Hindlimb muscle (tissue), 1 donor: ENCODE data around the gene MAT1A. TPM values are rescaled to one million over a fixed set of nuclear protein-coding genes. Genes with fewer than 3 reads are reported as not detected.

Experiments
- DNase-seq: peaks from one replicate; pipeline ENCODE4 v3.0.0-alpha.2; 2013
- polyA plus RNA-seq: library from polyadenylated mRNA; unstranded; fragments of 120-200 nt; gene quantifications from one replicate; pipeline ENCODE4 v1.2.1, GENCODE V29; 2013; ENCODE audit not compliant: insufficient read length

MAT1A gene
- polyA plus RNA-seq, 1 donor: not detected

DNA sequence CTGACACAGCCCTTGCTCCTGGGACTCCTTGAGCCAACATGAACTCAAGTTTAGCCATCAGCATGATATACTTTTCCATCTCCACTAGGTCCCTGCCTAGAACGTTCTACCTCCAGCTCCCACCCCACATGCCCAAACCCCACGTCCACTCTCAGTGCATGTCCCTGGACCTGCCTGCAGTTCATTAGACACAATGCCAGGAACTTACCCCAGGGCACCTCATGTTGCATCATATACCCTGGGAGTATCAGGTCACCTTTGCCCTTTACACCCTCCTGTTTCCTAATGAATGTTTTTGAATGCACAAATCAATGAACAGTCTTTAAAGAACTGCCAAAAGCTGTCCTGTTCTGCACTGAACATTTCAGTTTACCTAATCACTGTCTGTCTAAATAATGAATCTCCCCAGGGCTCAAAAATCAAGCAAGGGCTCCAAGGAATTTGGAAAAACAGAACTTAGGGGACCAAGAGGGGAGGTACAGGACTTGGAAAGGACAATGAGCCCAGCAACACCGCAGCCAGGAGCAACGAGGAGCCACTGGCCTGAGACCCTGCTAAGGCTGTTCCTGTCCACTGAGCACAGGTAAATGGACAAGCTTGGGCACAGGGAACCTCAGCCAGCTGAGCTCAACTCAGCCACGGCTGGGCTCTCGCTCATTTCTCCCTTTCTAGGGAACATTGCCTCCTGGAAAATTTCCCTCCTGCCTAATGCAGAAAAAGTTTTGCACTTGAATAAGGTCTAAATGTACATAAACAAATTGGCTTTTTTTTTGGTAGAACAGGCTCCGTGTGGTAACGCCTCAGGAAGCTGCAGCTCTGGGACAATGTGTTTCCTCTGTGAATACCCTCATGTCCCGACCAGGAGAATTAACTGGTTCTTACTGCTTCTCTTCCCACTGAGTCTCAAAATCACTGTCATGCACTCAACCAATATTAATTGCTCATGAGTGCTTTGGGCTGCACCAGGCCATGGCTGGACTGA is 7.4 kb downstream of the MAT1A start:
- no peak for DNase-seq

DNA sequence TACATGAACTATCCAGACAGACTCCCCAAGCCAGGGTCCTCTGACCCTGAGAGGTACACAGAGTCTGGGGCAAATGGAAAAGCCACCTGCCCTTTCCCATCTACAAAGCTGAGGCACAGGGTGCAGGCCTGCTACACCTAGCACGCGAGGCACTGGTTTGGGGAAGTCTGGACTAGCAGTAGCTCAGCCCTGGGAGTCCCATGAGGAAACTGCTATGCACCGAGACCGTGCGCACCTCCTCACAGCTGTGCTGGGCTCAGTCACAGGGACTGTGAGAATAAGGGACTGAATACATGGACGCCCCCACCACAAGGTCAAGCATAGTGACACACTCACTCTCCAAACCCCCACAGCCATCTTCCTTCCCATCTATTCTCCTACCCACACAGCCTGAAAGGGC is 8.2 kb downstream of the MAT1A start:
- no peak for DNase-seq

DNA sequence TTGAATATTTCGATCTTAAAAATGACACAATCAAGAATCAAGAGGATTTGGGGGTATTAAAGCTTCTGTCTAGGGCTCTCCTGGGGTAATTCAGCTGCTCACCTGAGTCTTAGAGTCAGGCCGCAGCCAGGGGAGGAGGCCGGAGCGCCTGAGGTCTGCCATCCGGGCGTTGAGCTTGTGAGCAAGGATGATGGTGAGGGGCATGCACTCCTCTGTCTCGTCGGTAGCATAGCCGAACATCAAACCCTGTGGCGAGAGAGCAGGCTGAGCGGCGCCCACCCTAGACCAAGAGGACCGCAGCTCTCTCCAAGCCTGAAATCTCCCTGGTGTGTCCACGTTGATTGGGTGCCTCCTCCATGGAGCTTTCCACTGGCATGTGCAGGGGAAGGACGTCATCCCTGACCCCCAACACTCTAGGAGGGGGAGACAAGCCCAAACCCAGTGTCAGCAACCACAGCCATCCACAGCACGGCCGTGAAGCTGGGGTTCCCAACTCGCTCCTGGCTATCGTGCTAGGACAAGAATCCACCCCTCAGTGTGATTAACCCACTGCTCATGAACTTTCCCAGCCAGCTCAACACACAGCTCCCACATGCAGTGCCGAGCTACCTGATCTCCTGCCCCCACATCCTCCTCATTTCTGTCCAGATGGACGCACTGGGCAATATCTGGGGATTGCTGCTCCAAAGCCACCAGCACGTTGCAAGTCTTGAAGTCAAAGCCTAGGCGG is 9.2 kb downstream of the MAT1A start:
- no peak for DNase-seq

DNA sequence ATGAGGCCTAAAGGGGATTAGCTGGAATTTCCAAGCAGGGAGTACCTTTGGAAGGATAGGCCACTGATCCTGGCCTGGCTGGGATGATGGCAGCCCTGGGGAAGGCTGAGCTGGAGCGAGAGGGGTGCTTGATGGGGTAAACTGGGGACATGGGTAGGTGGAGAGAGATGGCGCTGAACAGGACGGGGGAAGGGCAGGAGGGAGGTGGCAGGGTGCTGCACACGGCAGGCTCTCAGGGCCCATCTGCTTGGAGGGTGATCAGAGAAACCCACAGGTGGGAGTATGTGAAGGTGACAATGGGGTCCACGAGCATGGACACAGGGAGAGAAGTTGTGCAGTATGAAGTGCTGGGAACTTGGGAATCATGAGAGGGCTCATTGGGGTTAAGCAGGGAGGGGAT is 10.3 kb downstream of the MAT1A start:
- DNase-seq: no peak

DNA sequence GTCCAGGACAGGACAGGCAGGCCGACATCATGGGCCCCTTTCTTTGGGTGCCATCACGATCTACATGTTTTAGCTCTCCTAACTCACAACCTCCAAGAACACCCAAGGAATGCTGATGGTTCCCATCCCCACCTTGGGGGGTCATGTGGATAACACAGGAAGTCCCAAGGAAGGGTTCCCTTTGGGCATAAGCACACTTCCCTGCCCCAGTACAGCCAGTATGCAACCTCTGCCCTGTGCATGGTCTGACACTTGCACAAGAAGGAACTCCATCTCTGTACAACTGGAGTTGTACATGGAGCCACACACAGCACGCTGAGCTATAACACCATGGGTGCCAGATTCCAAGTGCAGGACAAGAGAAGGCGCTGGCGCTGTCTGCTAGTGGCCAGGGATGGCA is 11.0 kb downstream of the MAT1A start:
- DNase-seq: no peak

DNA sequence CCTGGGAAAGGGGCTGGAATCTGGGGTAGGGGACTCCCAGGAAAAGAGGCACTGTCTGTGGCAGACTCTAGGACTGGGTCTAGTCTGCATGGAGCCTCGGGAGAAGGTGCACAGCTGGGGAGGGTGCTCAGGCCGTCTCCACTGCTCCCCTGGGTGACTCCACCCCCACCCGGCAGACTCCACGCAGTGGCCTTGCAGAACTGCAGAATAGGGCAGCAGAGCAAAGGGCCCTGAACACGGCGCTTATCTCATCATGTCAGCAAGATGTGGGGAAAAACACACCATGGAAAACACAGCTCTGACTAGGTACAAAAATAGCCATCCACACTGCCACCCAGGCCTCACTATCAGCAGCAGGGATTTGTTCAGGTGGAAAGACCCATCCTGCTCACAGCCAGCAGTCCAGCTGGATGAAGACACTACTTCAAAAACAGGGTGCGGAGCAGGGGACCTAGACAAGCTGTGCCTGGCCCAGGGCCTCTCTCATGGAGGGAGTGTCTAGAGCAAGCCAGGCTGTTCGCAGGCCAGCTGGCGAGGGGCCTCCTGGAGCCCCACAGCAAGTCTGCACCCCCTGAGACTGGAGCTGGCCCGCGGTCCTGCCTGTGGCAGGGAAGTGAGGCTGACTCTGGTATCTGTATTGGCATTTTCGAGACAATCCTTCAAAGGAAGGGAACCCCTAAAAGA is 11.7 kb downstream of the MAT1A start:
- DNase-seq: no peak

DNA sequence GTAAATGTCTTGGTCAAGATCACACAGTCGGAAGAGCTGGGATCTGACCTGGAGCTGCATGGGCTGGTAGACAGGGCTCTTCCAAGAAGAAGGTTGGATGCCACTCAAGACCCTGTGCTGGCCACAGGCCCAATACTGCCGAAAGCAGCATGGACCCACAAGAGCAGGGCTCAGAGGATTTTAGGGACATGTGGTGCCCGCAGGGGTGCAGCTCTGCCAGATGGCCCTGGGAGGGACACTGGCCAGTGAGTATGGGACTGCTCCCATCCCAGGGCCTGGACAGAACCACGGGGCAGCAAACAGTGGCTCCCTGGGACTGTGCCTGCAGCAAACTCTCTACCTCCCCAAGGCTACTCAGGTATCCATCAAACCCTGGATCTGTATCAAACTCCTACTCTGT is 12.4 kb downstream of the MAT1A start:
- DNase-seq: no peak

DNA sequence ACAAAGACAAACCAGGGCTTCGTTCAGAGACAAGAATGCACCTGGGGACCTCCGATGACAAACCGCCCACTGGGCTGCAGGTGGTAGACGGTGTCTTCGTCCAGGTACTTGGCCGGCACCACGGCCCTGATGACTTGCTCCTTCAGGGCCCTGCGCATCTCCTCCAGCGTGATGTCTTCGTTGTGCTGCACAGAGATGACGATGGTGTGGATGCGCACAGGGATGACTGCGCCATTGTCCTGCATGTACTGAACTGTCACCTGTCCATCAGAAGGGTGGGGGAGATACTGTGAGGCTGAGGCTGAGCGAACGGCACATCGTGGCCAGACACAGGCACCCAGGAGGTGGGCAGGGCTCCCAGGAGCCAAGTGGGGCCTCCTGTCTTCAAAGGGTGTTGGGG is 13.1 kb downstream of the MAT1A start:
- DNase-seq: no peak

DNA sequence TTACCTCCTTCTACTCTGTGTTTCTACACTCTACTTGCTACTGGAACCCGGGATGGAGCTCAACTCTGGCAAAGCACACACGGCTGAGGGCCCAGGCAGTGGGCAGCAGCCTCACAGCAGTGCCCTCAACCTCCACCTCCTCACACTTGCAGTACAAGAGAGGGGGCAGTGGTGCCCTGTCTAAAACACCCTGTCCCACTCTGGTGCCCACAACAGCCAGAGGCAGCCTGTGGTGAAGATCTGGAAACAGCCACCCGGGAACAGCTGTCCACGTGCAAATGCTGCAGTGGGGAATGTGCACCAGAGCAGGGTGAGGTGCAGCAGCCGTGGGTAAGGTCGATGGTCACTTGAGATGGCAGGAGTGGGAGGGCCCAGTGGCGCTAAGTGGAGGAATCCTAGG is 13.7 kb downstream of the MAT1A start:
- DNase-seq: no peak

DNA sequence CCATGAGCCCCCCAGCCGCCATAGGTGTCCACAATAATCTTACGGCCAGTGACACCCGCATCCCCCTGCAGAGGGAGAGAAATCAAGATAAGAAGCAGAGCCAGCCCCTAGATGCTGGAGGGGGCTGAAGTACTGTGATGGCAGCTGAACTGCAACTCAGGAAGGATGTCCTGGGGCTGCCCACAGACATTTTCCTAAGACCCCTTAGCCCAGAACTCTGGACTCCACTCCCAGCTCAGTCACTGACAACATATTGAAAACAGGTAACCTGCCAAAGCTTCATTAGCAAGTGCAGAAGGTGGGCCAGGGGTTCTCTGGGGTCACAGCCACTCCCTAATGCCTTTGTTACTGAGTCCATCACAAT is 14.3 kb downstream of the MAT1A start:
- DNase-seq: no peak

DNA sequence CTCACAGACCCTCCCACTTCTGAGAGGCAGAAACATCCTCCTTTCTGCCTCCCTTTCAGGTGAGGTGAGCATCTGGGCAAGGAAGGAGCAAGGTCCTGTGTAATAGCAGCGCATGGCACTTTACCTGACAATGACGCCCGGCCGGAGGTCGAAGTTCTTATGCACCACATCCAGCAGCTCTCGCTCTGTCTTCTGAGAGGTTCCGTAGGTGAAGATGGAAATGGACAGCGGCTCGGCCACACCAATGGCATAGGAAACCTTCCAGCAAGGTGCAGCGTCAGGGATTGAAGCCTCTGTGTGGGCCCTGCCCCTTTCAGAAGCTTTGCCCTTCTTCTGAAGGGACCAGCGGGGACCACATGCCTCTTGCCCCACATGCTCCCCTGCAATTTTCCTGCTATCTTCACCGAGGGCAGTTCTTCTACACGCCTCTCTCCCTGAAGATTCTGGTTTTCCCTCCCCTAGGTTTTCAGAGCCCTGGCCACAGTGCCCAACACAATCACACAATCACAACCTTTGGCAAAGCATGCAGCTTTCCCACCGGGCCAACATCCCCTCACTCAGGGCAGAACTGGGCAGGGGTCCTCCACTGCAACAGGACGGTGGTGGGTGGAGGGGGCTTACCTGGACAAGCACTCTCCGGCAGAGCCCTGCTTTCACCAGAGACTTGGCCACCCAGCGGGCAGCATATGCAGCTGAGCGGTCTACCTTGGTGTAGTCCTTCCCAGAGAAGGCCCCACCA is 14.9 kb downstream of the MAT1A start:
- no peak for DNase-seq

DNA sequence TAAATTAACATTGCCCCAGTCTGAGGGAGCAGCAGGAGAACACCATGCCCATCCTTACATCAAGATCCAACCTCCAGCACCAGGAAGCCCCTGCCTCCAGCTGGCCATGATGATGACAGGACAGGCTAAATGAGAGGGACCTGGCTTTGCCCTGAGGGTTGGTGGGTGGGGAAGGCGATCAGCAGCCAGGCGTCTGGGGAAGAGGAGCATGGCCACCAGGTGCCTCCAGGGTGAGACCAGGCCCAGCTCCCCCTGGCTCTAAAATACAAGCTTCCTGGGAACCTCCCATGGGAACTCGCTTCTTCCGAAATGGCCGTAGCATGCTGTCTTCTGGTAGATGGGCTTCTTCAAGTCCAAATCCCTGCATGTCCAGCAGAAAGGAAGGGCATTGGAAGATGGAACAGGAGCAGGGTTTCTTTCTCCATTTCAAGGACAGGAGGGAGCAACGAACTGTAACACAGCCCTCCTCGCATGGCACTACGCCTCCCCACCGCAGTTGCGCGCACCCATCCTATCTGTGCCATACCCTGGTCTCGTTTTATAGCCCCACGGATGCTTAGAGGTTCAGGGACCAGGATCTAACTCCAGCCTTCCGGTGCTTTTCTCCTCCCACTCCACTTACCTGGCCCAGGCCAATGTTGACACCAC is 15.8 kb downstream of the MAT1A start:
- no peak for DNase-seq

DNA sequence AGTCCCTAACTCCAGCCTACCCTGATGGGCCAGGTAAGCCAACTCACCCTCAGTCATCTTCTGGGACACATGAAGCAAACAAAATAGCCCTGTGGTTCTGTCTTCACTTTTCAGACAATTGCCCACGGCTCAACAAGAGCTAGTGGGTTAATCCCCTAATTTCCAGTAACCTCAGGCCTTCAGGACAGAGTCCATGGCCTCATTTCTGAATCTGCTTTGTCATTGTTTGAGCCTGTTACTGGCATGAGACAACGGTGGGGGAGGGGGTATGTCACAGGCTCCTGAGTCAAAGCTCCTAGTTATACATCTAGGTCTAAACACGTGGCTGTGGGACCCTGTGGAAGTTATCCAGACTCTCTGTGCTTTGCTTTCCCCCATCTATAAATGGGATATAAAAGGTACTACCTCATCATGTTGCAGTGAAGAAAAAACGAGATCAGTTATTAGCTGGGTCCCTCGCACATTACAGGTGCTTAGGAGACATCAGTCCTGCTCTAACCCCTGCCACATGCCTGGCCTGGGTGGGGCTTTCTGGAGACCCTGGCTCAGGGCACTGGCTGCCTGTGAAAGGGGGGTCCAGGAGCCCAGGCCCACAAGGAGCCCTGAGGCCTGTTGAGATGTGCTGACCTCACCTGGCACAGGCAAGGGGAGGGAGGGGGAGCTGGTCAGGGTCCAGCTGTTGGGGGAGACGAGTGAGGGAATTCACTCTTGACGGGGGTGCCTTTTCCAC is 16.5 kb downstream of the MAT1A start:
- no peak for DNase-seq

DNA sequence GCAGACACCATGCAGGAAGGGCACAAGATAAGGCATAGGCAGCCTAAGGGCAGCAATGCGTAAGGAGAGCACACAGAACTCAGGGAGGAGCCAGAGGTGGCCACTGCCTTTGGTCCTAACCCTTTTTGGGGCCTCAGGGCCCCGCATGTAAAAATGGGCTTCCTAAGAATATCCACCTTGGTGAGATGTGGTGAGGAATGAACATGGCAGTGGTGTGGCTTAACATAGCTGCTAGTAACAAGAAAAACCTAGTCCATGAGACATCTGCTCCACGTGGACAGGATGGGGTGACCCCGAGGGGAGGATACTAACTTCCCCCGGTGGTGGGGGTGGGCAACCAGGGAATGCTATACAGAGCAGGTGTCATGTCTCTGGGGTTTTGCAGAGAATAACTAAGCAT is 18.0 kb downstream of the MAT1A start:
- DNase-seq: no peak

DNA sequence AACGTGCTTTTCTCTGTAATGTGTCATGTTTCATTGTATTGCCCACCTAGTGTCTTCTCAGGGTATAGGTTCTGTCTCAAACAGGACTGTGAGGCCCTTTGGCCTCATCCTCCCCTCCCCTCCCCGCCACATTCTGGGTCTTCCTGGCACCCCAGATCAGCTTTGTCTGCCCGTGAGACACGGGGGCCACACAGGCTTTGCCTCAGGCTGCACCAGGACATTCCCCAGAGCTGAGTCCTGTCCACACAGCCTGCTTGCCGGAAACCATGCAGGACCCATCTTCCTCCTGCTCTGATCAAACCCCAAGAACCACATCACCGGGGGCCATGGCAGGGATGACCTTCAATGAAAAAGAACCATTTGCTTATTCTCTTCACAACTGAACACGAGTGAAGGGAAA is 18.6 kb downstream of the MAT1A start:
- no peak for DNase-seq

DNA sequence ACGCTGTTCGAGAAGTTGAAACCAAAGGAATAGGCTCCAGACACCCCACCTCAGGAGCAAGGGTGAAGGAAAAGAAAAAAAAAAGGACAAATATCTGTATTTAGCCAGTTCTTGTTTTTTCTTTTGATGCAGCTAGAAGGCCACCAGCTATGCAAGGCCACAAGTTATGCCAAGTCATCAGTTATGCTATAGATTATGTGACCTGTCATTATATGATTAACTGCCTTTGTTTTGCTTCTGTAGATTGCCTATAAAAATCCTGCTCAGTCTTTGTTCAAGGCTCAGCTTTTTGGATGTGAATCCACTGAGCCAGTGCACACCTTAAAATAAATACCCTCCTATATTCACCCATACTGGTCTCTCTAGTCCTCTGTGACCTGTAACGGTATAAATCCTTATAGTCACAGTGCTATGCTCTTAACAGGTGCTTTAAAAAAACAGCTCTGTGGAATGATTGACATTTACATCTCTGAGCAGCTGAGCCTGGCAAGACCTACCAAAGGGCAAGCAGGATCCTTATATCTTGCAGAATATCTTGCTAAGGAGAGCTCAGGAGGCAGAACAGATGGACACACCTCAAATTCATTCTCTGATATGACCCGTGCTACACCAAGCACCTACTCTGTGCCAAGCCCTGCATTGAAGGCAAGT is 20.4 kb downstream of the MAT1A start:
- no peak for DNase-seq

DNA sequence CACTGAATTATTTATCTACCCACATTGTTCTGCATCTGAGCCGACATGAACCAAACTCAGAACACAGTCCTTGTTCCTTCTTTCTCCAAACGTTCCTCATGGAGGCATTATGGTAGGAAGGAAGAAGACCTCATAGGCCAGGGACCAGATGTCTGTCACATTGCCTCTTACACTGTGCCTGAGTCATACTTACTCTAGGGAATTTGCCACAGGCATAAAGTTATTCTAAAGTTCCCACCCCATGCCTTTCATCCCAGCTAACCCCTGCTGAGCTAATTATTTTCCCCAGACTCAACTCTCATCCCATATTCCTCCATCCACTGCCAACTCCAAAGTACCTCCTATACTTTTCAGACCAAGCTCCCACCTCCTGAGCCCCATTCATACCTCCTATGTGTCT is 21.2 kb downstream of the MAT1A start:
- DNase-seq: no peak

DNA sequence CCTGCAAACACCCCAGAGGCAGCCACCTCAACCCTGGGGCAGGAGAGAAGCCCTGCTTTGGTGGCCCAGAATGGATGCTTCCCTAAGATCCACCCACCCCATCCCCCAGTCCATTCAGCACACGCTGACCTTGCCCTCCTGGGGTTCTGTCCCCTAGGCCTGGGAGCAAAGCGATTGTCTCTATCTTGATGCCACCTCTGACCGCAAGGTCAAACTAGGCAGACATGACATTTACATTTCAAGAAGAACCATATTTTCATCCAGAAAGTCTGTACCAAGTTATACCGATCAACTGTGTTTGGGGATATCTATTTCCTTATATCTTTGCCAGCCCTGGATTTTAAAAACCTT is 23.0 kb downstream of the MAT1A start:
- no peak for DNase-seq

DNA sequence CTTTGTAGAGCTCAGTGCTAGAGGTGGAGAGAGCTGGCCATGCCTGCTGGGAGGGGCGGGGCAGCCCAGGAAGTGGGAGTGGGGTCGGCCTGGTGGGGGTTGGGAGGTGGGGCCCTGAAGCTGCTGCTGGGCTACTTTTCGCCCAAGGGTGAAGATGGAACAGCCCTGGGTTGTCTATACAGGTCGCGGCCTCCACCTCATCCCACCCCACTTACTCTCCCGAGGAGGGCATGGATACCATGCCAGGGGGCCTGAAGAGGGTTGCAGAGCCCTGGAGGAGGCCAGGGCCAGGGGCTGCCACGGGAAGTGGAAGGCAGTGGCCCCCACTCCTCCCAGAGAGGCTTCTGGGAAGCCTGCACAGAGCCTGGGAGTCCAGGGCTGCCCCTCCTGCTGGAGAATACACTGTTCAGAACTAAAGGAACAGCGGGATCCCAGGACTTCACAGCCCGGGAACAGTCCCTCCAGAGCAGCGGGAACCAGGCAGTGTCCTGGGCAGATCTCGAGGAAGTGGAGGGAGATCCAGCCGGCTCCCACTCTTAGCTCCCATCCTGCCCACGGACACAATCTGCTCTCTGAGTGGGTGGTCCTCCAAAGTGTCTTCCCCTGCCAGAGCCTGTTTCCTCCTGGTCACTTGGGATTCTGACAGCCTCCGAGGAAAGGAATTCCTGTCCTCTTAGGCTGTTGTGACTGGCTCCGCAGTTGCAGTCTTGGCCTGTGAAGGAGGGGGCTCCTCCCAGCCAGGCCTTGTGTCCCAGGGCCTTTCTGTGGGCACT is 23.5 kb downstream of the MAT1A start:
- no peak for DNase-seq
